Liver (tissue), 3 donors: ENCODE results near the gene POT1.

ENCODE experiments used
- ATF3 ChIP-seq: IDR thresholded peaks from 2 replicates; pipeline ENCODE4 v1.6.1; 2016; ENCODE audit warnings: antibody characterized with exemption
- CTCF ChIP-seq: fragments of 150-350 bp; IDR thresholded peaks from 2 replicates; pipeline ENCODE4 v1.5.1; 2017; ENCODE audit warnings: improper control_type of control experiment, low read depth, low read length; ENCODE audit not compliant: missing input control
- JUND ChIP-seq, 2 donors: IDR thresholded peaks; 2 replicates each; pipeline ENCODE4 v1.6.1; 2016; ENCODE audit warnings: antibody characterized with exemption in 2 of 2
- TAF1 ChIP-seq: conservative IDR thresholded peaks from 2 replicates; pipeline ENCODE4 v1.6.1; 2016; ENCODE audit warnings: antibody characterized with exemption, mild to moderate bottlenecking
- ZBTB33 ChIP-seq: IDR thresholded peaks from 2 replicates; pipeline ENCODE4 v1.6.1; 2016; ENCODE audit warnings: antibody characterized with exemption
- donor health status: healthy.
- donor health status: healthy.

GRCh38 chr7:124956160-124956559 lies 26.5 kb upstream of the POT1 start:
- TF ChIP-seq CTCF (no peak), ATF3 (no peak), JUND (IDR thresholded peaks at IDR 0.05) (no peak), TAF1 (no peak), ZBTB33 (no peak)
